ENCODE measurements around the gene CPXM2.
"Not testable (repeated sequence)": the region's sequence is repeated elsewhere in the genome, so short reads cannot be mapped to it uniquely, and the experiment has no call there.

The CPXM2 gene

GRCh38 chr10:123760356-123761037 lies 131.1 kb downstream of the CPXM2 start:
- no peak for DNase-seq
- intact Hi-C loops (cut with DNase I): no loop called here

DNA sequence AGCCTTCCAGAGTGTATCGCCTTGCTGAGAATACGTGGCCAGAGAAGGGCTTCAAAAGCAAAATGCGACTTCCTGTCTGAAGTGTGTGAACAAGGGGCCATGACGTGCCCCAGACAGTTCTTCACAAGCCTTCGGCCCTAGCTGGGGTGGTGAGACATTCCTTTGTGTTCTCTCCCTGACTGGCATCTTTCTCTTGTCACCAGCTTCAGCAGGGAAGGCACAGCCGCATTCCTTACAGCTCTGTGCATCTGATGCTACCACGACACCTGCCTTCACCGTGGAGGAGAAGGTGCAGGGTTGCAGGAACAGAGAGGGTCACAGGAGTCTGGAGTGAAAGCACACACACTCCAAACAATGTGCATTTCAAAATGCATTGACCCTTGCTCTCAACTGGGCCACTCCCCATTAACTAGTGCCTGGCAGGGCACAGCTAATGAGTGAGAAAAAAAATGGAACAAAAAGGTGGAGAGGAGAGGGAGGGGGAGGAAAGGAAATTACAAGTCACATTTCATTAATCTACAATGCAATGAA lies 132.0 kb downstream of the CPXM2 start:
- intact Hi-C loops (cut with DNase I): no loop called here
- DNase-seq: peak in 10 of 42 donors; percentile 13 to 53 (median 29)

DNA sequence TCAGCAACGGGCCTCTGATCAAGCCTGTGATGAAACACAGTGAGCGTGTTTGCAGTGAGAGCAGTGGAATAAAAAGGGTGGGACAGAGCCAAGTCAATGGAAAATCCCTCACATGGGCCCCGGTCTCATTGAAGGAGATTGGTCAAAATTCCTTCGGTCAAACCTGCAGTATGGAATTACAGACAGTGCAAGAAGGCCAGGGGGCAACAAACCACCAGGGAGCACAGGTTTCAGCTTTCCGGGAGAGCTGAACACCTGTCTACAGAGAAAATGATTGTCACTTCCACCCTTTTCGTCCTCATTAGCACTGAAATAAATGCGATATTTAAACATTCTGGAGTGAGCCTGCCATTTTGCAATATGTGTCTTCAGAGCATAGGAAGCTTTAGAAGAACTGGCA lies 132.6 kb downstream of the CPXM2 start:
- intact Hi-C loops (cut with DNase I): no loop called here
- no peak for DNase-seq

DNA sequence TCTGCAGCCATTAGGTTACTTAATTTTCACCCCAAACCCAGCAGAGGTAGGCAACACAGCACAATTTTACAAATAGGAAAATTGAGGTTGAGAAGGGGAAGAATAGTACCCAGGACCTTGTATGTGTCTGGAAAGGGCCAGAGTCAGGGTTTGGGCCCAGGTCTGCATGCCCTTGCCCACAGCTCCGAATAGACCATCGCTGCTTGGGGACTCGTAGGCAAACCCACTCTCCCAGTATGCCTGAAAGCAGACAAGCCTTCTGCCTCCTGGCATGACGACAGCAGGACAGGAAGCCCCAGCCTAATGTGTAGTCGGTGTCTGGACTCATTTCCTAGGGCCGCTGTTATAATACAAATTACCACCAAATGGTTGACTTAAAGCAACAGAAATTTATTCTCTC lies 133.8 kb downstream of the CPXM2 start:
- no peak for DNase-seq
- intact Hi-C loops (cut with DNase I): no loop called here

- DNase-seq: no peak
- intact Hi-C loops (cut with DNase I): no loop called here
These were observed 136.5 kb downstream of the CPXM2 start for GRCh38 chr10:123755061-123755460.

- intact Hi-C loops (cut with DNase I): no loop called here
- no peak for DNase-seq
These were observed 137.5 kb downstream of the CPXM2 start for GRCh38 chr10:123754123-123754522.

GRCh38 chr10:123751342-123752134 lies 140.1 kb downstream of the CPXM2 start:
- DNase-seq: no peak
- intact Hi-C loops (cut with DNase I): no loop called here

DNA sequence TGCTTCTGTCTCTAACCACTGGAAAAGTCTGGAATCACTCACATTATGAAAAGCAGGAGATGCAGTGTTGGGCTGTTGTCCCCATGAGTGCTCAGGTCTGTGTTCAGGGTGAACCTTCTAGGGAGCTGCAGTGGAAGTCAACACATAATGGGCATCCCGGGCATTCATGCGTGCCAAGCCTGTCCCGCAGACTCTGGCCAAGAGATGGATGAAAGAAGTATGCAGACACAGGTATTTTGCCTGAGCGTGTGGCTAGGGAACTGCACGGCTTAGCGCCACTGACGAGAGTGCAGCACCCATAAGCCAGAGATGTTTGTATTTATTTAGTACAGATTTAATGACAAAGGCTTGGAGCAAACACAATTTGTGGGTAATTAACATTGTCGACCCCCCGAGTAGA lies 140.7 kb downstream of the CPXM2 start:
- DNase-seq: no peak

DNA sequence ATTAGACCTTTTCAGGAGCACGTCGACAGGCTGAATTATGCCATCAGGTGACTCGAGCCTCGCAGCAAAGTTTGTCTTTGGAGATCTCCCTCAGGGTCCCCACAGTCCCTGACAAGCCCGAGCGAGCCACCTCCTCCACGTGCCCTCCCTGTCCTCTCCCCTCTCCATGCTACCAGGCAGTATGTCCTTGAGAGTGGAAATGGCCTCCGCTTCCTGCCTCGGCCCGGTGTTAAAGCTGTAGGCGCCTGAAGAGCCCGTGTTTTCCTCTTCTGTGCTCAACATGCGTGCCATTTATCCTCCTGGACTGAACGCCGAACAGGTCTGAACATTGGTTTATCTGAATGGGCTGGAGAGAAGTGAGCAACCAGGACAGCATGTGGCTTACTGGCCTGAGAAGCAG lies 142.9 kb downstream of the CPXM2 start:
- DNase-seq: no peak

More for the DNA sequence above, 140.7 kb downstream of the CPXM2 start:
- intact Hi-C loops (cut with DNase I): no loop called here

GRCh38 chr10:123747426-123747825 lies 144.2 kb downstream of the CPXM2 start:
- DNase-seq: no peak
- intact Hi-C loops (cut with DNase I): no loop called here

More for the DNA sequence above, 142.9 kb downstream of the CPXM2 start:
- intact Hi-C loops (cut with DNase I): no loop called here

GRCh38 chr10:123746942-123747341 lies 144.7 kb downstream of the CPXM2 start:
- intact Hi-C loops (cut with DNase I): no loop called here

GRCh38 chr10:123746520-123746919 lies 145.1 kb downstream of the CPXM2 start:
- intact Hi-C loops (cut with DNase I): no loop called here
- no peak for DNase-seq

More at GRCh38 chr10:123746942-123747341, 144.7 kb downstream of the CPXM2 start:
- DNase-seq: no peak

DNA sequence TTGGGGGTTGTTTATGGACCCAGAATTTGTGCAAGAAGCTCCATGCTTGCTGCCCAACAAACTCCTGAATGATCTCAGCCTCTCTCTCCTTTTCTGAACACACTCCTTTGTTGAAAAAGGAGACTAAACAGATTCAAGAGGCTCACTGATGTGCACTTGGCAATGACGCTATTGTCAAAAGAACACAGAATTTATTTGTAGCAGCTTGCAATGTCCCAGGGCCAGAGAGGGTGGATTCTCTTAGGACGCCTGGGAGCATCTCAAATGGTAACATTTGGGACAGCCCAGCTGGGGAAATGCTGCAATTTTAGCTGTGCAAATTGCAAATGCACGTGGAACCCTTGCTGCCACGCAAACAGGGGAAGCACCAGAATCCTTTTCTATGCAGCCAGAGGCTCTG lies 145.5 kb downstream of the CPXM2 start:
- intact Hi-C loops (cut with DNase I): no loop called here
- peak in 1 of 42 donors; percentile 10 for DNase-seq

DNA sequence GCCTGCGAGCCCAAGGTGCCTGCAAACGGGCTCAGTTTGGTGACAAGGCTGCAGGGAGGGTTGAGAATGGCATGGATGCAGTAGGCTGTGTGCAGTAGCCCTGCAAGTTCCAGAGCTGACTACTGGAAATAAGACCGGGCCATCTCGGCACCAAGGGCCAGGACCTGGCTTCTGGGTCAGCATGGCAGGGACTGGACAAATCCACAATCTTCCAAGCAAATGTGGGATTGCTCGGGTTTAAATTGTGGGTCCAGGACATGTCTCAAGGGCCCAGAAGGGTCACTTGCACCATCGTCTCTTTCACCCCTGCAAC lies 147.4 kb downstream of the CPXM2 start:
- no peak for DNase-seq
- intact Hi-C loops (cut with DNase I): no loop called here

- intact Hi-C loops (cut with DNase I): no loop called here
- no peak for DNase-seq
These were observed 148.0 kb downstream of the CPXM2 start for GRCh38 chr10:123743441-123744223.

DNA sequence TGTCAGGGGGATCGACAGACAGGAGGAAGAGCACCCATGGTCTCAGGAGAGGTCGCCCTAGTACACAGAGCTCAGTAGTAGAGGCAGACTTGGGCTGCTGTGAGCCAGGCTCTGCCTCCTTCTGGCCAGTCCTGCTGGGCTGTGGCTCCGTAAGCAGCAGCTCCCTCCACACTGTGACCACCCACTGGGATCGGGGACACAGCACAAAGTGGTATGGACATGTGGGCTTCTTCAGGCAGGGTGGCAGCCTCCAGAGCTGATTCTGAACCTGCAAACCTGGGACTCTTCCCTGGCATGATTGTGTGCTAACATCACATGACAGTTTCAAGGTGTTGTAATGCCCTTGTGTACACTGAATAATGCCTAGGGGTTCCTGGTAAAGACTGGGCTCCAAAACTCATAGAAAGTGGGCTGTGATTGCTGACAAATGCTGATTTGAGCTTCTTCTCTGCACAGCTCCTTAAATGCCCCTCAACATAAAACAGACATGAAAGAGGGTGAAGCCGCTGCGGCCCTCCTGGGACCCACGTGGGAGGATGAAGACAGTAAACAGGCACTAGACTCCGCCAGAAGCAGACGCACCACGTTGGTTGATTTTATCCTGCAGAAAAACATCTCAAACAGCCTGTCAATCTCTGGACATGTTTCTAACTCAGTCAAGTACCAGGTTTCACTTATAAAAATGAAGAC lies 148.7 kb downstream of the CPXM2 start:
- DNase-seq: no peak
- intact Hi-C loops (cut with DNase I): no loop called here

DNA sequence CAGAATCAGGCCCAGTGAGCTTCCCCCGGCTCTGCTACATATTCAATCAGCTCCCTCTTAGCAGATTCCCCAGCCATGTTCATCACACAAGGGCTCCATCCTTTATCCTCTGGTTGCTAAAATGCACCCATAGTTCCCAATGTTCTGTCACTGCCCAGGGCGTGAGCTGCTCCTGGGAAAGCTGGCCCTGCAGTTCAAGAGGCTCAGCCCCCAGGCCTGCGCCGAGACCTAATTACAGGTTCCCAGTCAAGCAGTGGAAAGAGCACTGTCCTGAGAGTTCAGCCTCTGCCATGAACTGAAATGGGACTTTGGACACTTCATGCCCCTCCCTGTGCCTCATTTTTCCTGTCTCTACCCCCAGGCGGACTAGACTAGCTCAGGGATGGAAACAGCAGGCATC lies 149.9 kb downstream of the CPXM2 start:
- intact Hi-C loops (cut with DNase I): no loop called here
- no peak for DNase-seq

GRCh38 chr10:123741146-123741545 lies 150.5 kb downstream of the CPXM2 start:
- DNase-seq: no peak
- intact Hi-C loops (cut with DNase I): no loop called here

GRCh38 chr10:123736917-123737316 lies 154.7 kb downstream of the CPXM2 start:
- intact Hi-C loops (cut with DNase I); DNase-seq: not testable (repeated sequence)

Measured in head of caudate nucleus (tissue), 42 donors.